ENCODE data around the gene CHKA.

Gene CHKA

DNA sequence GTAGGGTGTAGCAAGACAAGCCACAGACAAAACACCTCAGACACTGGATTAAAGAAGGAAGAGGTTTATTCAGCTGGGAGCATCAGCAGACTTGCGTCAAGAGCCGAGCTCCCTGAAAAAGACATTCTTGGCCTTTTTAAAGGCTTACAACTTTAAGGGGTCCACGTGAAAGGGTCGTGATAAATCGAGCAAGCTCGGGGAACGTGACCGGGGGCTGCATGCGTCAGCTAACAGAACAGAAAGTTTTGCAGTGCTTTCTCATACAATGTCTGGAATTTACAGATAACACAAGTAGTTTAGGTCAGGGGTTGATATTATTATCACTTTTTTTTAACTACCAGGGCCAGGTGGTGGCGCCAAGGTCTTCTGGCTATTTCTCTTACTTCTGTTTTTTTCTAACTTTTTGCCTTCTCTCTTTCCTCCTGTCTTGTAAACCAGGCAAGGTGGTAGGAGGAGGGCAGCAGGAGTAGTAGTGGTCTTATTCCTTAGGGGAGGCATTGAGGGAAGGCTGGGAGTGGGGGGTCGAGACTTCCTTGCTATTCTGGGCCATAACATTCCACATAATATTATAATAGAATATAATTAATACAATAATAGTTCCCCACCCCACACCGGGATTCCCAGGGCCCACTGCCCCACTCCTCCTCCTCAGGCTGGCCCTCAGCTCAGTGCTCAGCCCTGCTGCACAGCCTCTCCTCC, 111.6 kb downstream of the CHKA start:
- H3K4me3 ChIP-seq (ENCODE audit: low read depth, low read length), result no peak overlapping the region
- no peak for DNase-seq (ENCODE audit: low read depth)
- TF ChIP-seq, protein P1, sequence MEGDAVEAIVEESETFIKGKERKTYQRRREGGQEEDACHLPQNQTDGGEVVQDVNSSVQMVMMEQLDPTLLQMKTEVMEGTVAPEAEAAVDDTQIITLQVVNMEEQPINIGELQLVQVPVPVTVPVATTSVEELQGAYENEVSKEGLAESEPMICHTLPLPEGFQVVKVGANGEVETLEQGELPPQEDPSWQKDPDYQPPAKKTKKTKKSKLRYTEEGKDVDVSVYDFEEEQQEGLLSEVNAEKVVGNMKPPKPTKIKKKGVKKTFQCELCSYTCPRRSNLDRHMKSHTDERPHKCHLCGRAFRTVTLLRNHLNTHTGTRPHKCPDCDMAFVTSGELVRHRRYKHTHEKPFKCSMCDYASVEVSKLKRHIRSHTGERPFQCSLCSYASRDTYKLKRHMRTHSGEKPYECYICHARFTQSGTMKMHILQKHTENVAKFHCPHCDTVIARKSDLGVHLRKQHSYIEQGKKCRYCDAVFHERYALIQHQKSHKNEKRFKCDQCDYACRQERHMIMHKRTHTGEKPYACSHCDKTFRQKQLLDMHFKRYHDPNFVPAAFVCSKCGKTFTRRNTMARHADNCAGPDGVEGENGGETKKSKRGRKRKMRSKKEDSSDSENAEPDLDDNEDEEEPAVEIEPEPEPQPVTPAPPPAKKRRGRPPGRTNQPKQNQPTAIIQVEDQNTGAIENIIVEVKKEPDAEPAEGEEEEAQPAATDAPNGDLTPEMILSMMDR (IDR thresholded peaks at IDR 0.05; ENCODE audit: low read depth, low read length, missing control alignments), result peak; percentile 28

DNA sequence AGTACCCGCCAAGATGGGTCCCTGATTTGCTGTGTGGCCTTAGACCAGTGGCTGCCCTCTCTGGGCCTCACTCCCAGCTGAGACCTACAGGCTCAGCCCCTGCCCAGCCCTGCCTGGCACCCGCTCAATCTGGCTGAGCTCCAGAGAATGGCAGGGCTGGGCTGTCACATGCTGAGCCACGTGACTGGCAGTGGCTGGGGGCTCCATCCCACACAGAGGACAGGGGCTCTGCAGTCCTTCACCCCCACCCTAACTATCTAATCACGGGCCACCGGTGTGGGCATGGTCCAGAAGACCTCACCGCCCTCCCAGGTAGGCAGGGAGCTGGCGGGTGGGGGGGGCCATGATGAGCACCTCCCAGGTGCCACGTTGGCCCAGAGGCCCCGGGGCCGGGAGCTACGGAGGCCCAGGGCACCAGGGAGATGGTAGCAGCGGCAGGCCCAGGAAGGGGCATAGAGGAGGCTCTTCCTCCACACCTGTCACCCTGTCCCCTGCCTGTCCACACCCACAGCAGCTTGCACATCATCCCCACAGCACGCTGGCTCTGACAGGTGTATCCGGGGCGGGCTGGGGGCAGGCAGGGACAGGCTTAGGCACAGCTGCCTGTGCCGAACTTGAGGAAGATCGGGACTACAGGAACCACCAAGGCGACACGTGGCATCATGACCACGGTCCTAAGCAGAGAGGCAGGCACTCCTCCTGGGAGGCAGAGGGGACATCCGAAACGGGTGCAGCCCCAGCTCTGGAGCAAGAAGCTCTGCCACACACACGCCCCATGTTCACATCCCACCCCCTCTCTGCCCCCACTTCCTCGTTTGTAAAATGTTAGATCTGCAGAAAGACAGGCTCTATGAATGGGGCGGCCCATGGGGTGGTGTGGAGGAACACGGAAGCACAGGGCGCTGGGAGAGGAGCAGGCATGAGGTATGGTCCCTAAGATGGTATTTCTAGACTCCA, 112.5 kb downstream of the CHKA start:
- H3K4me3 ChIP-seq (ENCODE audit: low read depth, low read length), result no peak overlapping the region
- DNase-seq (ENCODE audit: low read depth), result no peak
- TF ChIP-seq, protein P1 (IDR thresholded peaks at IDR 0.05; ENCODE audit: low read depth, low read length, missing control alignments), result no peak

GRCh38 chr11:68007498-68008380, 113.4 kb downstream of the CHKA start:
- TF ChIP-seq, protein P1 (IDR thresholded peaks at IDR 0.05; ENCODE audit: low read depth, low read length, missing control alignments), result no peak
- no peak for DNase-seq (ENCODE audit: low read depth)
- H3K4me3 ChIP-seq (ENCODE audit: low read depth, low read length), result no peak overlapping the region

DNA sequence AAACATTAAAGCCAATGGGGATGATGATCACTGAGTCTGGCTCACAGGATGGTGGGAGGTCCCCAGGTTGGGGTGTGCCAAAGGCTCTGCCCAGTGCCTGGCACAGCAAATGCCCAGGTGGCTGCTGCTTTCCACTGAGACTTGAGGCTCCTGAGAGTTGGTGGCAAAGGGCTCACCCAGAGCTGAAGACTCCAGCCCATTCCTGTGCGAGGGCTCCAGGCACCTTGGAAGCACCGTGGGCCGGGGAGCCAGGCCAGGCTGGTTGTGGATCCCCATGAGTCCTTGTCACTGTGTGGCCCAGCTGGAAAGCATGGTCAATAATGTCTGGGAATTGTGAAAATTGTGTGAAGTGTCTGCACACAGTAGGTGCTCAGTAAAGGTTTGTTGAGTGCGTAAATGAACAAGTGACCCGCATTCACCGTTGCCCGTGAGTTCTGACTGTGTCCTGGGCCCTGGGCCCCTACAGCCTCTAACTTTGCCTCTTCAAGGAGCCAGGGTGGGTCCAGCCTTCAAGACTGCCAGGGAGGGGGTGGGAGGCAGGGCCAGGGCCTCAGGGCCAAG, 114.5 kb downstream of the CHKA start:
- no peak for DNase-seq (ENCODE audit: low read depth)
- no peak overlapping the region for H3K4me3 ChIP-seq (ENCODE audit: low read depth, low read length)
- TF ChIP-seq, protein P1 (IDR thresholded peaks at IDR 0.05; ENCODE audit: low read depth, low read length, missing control alignments), result no peak

- H3K4me3 ChIP-seq (ENCODE audit: low read depth, low read length), result peak overlapping the region; percentile 74
- DNase-seq (ENCODE audit: low read depth), result no peak
Measured at GRCh38 chr11:68004551-68005335, 116.4 kb downstream of the CHKA start.

More at GRCh38 chr11:68004551-68005335, 116.4 kb downstream of the CHKA start:
- TF ChIP-seq, protein P1 (IDR thresholded peaks at IDR 0.05; ENCODE audit: low read depth, low read length, missing control alignments), result no peak
